SK-N-SH (cell line): ENCODE results near the gene HSPBAP1. TPM values are rescaled to one million over a fixed set of nuclear protein-coding genes. Genes with fewer than 3 reads are reported as not detected.

Source experiments
- CTCF ChIA-PET: fragments of 300-600, 350-600 bp; formaldehyde crosslinking; extraction: SDS; loops from one replicate; lab custom pipeline; 2021; lab: Yijun Ruan, JAX
- POLR2A ChIA-PET: fragments of 350-600 bp; sonication (Branson Sonifier 250); formaldehyde crosslinking; extraction: SDS; loops from one replicate; lab custom pipeline; 2020; ENCODE audit warnings: antibody characterized with exemption, inconsistent platforms; lab: Yijun Ruan, JAX
- DNase-seq: peaks from one replicate; pipeline ENCODE4 v3.0.0; 2012
- H2AFZ ChIP-seq: fragments of 200-600 bp; sonication (generic); 2 replicates; pipeline ENCODE4 v1.8.1; 2016; ENCODE audit warnings: antibody characterized with exemption, mild to moderate bottlenecking, low read depth
- H3F3A ChIP-seq: fragments of 200-600 bp; sonication (generic); replicated peaks from 2 replicates; pipeline ENCODE3; 2016; ENCODE audit warnings: antibody characterized with exemption, mild to moderate bottlenecking; ENCODE audit not compliant: insufficient read depth
- H3K27ac ChIP-seq, 2 experiments: fragments of 200-500 bp in 1 of 2; fragments of 200-600 bp in 1 of 2; sonication (Bioruptor generic) in 1 of 2; sonication (generic), shearing (Covaris generic) in 1 of 2; 2 replicates each; pipeline versions ENCODE4 v1.5.1 to v1.6.1; 2014 to 2016; ENCODE audit warnings: low read depth in 2 of 2, inconsistent platforms in 1 of 2, low read length in 1 of 2, mild to moderate bottlenecking in 1 of 2, mixed read lengths in 1 of 2
- H3K27me3 ChIP-seq: fragments of 200-600 bp; sonication (generic), shearing (Covaris generic); 2 replicates; pipeline ENCODE4 v1.6.1; 2016; ENCODE audit warnings: mixed run types; ENCODE audit not compliant: insufficient read depth
- H3K36me3 ChIP-seq, 2 experiments: fragments of 200-500 bp in 1 of 2; fragments of 200-600 bp in 1 of 2; sonication (Bioruptor generic) in 1 of 2; sonication (generic) in 1 of 2; replicated peaks in 1 of 2; 2 replicates each; pipeline versions ENCODE3 to v1.5.1; 2014 to 2016; ENCODE audit warnings: low read length in 1 of 2, mild to moderate bottlenecking in 1 of 2; ENCODE audit not compliant: insufficient read depth in 2 of 2, control insufficient read depth in 1 of 2
- H3K4me1 ChIP-seq, 2 experiments: fragments of 200-500 bp in 1 of 2; fragments of 200-600 bp in 1 of 2; sonication (Bioruptor generic) in 1 of 2; sonication (generic), shearing (Covaris generic) in 1 of 2; 2 replicates each; pipeline versions ENCODE4 v1.5.1 to v1.6.1; 2014 to 2016; ENCODE audit warnings: low read depth in 1 of 2, low read length in 1 of 2, mixed run types in 1 of 2; ENCODE audit not compliant: insufficient read depth in 2 of 2, control insufficient read depth in 1 of 2
- H3K4me2 ChIP-seq: fragments of 200-600 bp; sonication (generic), shearing (Covaris generic); 2 replicates; pipeline ENCODE4 v1.6.1; 2017; ENCODE audit warnings: mixed run types
- H3K4me3 ChIP-seq, 2 experiments: fragments of 200-500 bp in 1 of 2; fragments of 200-600 bp in 1 of 2; sonication (Bioruptor generic) in 1 of 2; sonication (generic), shearing (Covaris generic) in 1 of 2; 2 replicates each; pipeline versions ENCODE4 v1.5.1 to v1.8.1; 2014 to 2016; ENCODE audit warnings: low read depth in 2 of 2, inconsistent platforms in 1 of 2, low read length in 1 of 2, mild to moderate bottlenecking in 1 of 2, mixed read lengths in 1 of 2, moderate library complexity in 1 of 2
- H3K79me2 ChIP-seq: fragments of 200-600 bp; sonication (generic); 2 replicates; pipeline ENCODE4 v1.8.1; 2017; ENCODE audit warnings: mild to moderate bottlenecking; ENCODE audit not compliant: insufficient read depth
- H3K9ac ChIP-seq: fragments of 200-600 bp; sonication (generic); 2 replicates; pipeline ENCODE4 v1.6.1; 2017; ENCODE audit warnings: mixed run types
- H3K9me2 ChIP-seq: fragments of 200-600 bp; sonication (generic); 2 replicates; pipeline ENCODE4 v1.6.1; 2017; ENCODE audit warnings: mixed run types
- H3K9me3 ChIP-seq: fragments of 200-600 bp; sonication (generic); 2 replicates; pipeline ENCODE4 v1.6.1; 2017; ENCODE audit warnings: mixed run types, mild to moderate bottlenecking, moderate library complexity
- H4K20me1 ChIP-seq: fragments of 200-600 bp; sonication (generic); 2 replicates; pipeline ENCODE4 v1.6.1; 2017; ENCODE audit warnings: mild to moderate bottlenecking, mixed run types; ENCODE audit not compliant: insufficient read depth
- CHD2 ChIP-seq: fragments of 150-350 bp; IDR thresholded peaks from 2 replicates; pipeline ENCODE4 v1.6.1; 2018; ENCODE audit warnings: low read length; ENCODE audit not compliant: partially characterized antibody
- FOSL2 ChIP-seq: IDR thresholded peaks from 2 replicates; pipeline ENCODE4 v1.4.0; 2012; ENCODE audit warnings: low read depth, mild to moderate bottlenecking, moderate library complexity, borderline replicate concordance
- GABPA ChIP-seq: IDR thresholded peaks from 2 replicates; pipeline ENCODE4 v1.4.0; 2012; ENCODE audit warnings: low read depth, mild to moderate bottlenecking
- GATA2 ChIP-seq: sonication (generic); formaldehyde crosslinking; IDR thresholded peaks from 2 replicates; pipeline ENCODE4 v1.5.0; 2020; ENCODE audit warnings: mild to moderate bottlenecking, missing genetic modification reagents
- JUND ChIP-seq: IDR thresholded peaks from 2 replicates; pipeline ENCODE4 v1.4.0; 2012
- MEF2A ChIP-seq: IDR thresholded peaks from 2 replicates; pipeline ENCODE4 v1.4.0; 2012; ENCODE audit warnings: low read depth, borderline replicate concordance
- NRF1 ChIP-seq: IDR thresholded peaks from 2 replicates; pipeline ENCODE4 v1.6.1; 2012; ENCODE audit warnings: low read depth, mild to moderate bottlenecking, low read length
- POLR2AphosphoS5 ChIP-seq: IDR thresholded peaks from 2 replicates; pipeline ENCODE4 v1.6.1; 2012; ENCODE audit warnings: low read depth, low read length
- RCOR1 ChIP-seq: fragments of 150-350 bp; IDR thresholded peaks from 2 replicates; pipeline ENCODE4 v1.6.1; 2017; ENCODE audit warnings: antibody characterized with exemption, low read length
- RXRA ChIP-seq: IDR thresholded peaks from 2 replicates; pipeline ENCODE4 v1.4.0; 2012; ENCODE audit warnings: low read depth, mild to moderate bottlenecking, borderline replicate concordance
- TAF1 ChIP-seq: IDR thresholded peaks from 2 replicates; pipeline ENCODE4 v1.6.1; 2012; ENCODE audit warnings: low read depth, mild to moderate bottlenecking, low read length, moderate library complexity, borderline replicate concordance
- TCF12 ChIP-seq: IDR thresholded peaks from 2 replicates; pipeline ENCODE4 v1.4.0; 2012
- TEAD4 ChIP-seq: IDR thresholded peaks from 2 replicates; pipeline ENCODE4 v1.4.0; 2012; ENCODE audit warnings: mild to moderate bottlenecking, borderline replicate concordance; ENCODE audit not compliant: insufficient read depth
- WGBS: methylation state at CpG from one replicate; pipeline ENCODE4 v1.1.6; 2017; ENCODE audit warnings: low lambda C conversion rate; 5-methylcytosine and 5-hydroxymethylcytosine counted together
- polyA plus RNA-seq, 3 experiments: library from polyadenylated mRNA; depleted of rRNA; stranded (reverse); fragments of >200 nt; gene quantifications; 2 replicates each; pipeline ENCODE4 v1.2.3, GENCODE V29; 2012
- TF ChIP-seq, protein P1 (sequence below): IDR thresholded peaks from 2 replicates; pipeline ENCODE4 v1.4.0; 2012; ENCODE audit warnings: low read depth
- TF ChIP-seq, protein P2 (sequence below): fragments of 150-350 bp; IDR thresholded peaks from 2 replicates; pipeline ENCODE4 v1.6.1; 2016; ENCODE audit warnings: mild to moderate bottlenecking, low read depth, low read length
- TF ChIP-seq, protein P3 (sequence below): fragments of 200-600 bp; sonication (generic); IDR thresholded peaks from 2 replicates; pipeline ENCODE4 v1.6.1; 2017; ENCODE audit warnings: antibody characterized with exemption, mild to moderate bottlenecking, moderate library complexity
- TF ChIP-seq, protein P4 (sequence below): IDR thresholded peaks from 2 replicates; pipeline ENCODE4 v1.4.0; 2012; ENCODE audit warnings: low read depth, borderline replicate concordance

Gene HSPBAP1
- polyA plus RNA-seq, 1 of the 3 experiments (the other 2 are of a cell fraction), result 5.1 TPM

DNA sequence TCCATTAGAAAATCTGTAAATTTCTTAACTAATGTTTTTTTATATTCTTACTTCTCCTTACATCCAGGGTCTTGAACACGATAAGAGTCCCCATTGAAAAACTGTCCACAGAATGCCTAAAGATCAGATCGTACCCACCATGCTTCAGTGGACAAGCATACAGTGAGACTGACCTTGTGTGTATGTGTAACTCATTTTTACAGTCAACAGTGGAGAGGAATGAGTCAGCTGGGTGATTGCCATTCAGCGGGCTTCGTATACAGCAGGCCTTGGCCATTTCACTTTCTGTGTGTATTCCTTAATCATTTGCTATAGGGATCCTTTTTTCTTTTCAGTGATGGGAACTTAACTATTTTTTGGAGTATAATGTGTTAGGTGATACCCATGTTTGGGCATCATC, 102.4 kb downstream of the HSPBAP1 start:
- DNase-seq, result no peak
- no peak for TF ChIP-seq RCOR1
- TF ChIP-seq, protein P1, sequence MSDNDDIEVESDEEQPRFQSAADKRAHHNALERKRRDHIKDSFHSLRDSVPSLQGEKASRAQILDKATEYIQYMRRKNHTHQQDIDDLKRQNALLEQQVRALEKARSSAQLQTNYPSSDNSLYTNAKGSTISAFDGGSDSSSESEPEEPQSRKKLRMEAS, result no peak
- TF ChIP-seq POLR2AphosphoS5, result no peak
- TF ChIP-seq CHD2, result no peak
- TF ChIP-seq, protein P2, sequence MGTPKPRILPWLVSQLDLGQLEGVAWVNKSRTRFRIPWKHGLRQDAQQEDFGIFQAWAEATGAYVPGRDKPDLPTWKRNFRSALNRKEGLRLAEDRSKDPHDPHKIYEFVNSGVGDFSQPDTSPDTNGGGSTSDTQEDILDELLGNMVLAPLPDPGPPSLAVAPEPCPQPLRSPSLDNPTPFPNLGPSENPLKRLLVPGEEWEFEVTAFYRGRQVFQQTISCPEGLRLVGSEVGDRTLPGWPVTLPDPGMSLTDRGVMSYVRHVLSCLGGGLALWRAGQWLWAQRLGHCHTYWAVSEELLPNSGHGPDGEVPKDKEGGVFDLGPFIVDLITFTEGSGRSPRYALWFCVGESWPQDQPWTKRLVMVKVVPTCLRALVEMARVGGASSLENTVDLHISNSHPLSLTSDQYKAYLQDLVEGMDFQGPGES, result no peak
- TF ChIP-seq GABPA, result no peak
- peak; percentile 24; the same call in 1 of the 2 replicates for TF ChIP-seq JUND
- TF ChIP-seq, protein P3, sequence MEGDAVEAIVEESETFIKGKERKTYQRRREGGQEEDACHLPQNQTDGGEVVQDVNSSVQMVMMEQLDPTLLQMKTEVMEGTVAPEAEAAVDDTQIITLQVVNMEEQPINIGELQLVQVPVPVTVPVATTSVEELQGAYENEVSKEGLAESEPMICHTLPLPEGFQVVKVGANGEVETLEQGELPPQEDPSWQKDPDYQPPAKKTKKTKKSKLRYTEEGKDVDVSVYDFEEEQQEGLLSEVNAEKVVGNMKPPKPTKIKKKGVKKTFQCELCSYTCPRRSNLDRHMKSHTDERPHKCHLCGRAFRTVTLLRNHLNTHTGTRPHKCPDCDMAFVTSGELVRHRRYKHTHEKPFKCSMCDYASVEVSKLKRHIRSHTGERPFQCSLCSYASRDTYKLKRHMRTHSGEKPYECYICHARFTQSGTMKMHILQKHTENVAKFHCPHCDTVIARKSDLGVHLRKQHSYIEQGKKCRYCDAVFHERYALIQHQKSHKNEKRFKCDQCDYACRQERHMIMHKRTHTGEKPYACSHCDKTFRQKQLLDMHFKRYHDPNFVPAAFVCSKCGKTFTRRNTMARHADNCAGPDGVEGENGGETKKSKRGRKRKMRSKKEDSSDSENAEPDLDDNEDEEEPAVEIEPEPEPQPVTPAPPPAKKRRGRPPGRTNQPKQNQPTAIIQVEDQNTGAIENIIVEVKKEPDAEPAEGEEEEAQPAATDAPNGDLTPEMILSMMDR, result no peak
- no peak for TF ChIP-seq GATA2
- TF ChIP-seq TCF12, result peak; percentile 9; the same call in 1 of the 2 replicates
- peak; percentile 51; the same call in 1 of the 2 replicates for TF ChIP-seq FOSL2
- no peak for TF ChIP-seq RXRA
- TF ChIP-seq TAF1, result no peak
- TF ChIP-seq NRF1, result no peak
- TF ChIP-seq TEAD4, result no peak
- no peak for TF ChIP-seq MEF2A
- H3K9ac ChIP-seq, result no peak overlapping the region
- H3K4me2 ChIP-seq, result no peak overlapping the region
- H3K9me3 ChIP-seq, result no peaks in the 10 kb centered on the region
- H3K27me3 ChIP-seq, result no peaks in the 10 kb centered on the region
- WGBS, result 75% methylated on average over 4 of the region's 4 CpGs
- no peak overlapping the region for H2AFZ ChIP-seq
- H3K4me1 ChIP-seq, result no peaks in the 10 kb centered on the region
- H3K27ac ChIP-seq, result no peak overlapping the region
- ChIA-PET CTCF (interaction anchor here (2.8 kb wide), 1 partner anchor 12 kb away, joined by 10 read pairs; no protein-coding TSS in a partner anchor), POLR2A (no interaction called here)
- no peaks in the 10 kb centered on the region for H3F3A ChIP-seq
- peaks cover 21 to 36% of the 10 kb centered on the region in 2 experiments for H3K36me3 ChIP-seq
- no peaks in the 10 kb centered on the region for H3K79me2 ChIP-seq
- H3K9me2 ChIP-seq, result no peaks in the 10 kb centered on the region
- H4K20me1 ChIP-seq, result no peaks in the 10 kb centered on the region
- H3K4me3 ChIP-seq, result no peak overlapping the region

DNA sequence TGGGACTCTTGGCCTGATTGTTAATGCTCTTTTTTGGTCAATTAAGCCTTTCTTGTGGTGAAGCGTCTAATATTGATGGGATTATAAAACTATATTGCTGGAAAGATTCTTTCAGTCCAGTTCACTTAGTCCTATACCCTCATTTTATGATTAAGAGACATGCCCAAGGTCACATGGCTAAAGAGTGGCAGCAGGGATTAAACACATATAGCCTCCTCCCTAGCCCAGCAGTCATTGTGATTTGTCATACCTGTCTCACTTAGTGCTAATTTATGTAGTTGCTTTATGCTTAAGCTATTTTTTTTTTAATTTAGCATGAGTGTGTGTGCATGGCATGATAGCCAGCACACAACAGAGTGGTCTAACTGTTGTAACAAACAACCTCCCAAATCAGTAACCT, 103.5 kb downstream of the HSPBAP1 start:
- peak overlapping the region; percentile 29 to 53; a peak in 2 of 4 replicates for H3K27ac ChIP-seq
- peaks cover 16 to 29% of the 10 kb centered on the region in 2 experiments for H3K36me3 ChIP-seq
- POLR2A ChIA-PET, result no interaction called here
- H3F3A ChIP-seq, result no peaks in the 10 kb centered on the region
- H2AFZ ChIP-seq, result no peak overlapping the region
- no peaks in the 10 kb centered on the region for H3K79me2 ChIP-seq
- 92% methylated on average over 1 of the region's 1 CpG for WGBS
- no peaks in the 10 kb centered on the region for H3K9me2 ChIP-seq
- H3K27me3 ChIP-seq, result no peaks in the 10 kb centered on the region
- no peak overlapping the region for H3K9ac ChIP-seq
- TF ChIP-seq, protein P4, sequence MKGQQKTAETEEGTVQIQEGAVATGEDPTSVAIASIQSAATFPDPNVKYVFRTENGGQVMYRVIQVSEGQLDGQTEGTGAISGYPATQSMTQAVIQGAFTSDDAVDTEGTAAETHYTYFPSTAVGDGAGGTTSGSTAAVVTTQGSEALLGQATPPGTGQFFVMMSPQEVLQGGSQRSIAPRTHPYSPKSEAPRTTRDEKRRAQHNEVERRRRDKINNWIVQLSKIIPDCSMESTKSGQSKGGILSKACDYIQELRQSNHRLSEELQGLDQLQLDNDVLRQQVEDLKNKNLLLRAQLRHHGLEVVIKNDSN, result peak; percentile 10; the same call in 1 of the 2 replicates
- no peak for TF ChIP-seq GATA2
- TF ChIP-seq, all 33 proteins: peak for 1
- H3K4me1 ChIP-seq, result no peaks in the 10 kb centered on the region
- H3K9me3 ChIP-seq, result no peaks in the 10 kb centered on the region
- H4K20me1 ChIP-seq, result no peaks in the 10 kb centered on the region
- DNase-seq, result no peak
- H3K4me3 ChIP-seq, result no peak overlapping the region
- H3K4me2 ChIP-seq, result no peak overlapping the region
- CTCF ChIA-PET, result interaction anchor here (2.8 kb wide), 1 partner anchor 11 kb away, joined by 10 read pairs; no protein-coding TSS in a partner anchor
